Measurements from ENCODE around the gene DMC1. TPM values are rescaled to one million over a fixed set of nuclear protein-coding genes. Genes with fewer than 3 reads are reported as not detected.
"Not testable (repeated sequence)": the region's sequence is repeated elsewhere in the genome, so short reads cannot be mapped to it uniquely, and the experiment has no call there.

DMC1 gene
- total RNA-seq, 1 donor from 2014 or later, result 0.60 TPM

- DNase-seq (ENCODE audit: low read depth in 2 of 2), result not testable (repeated sequence)
Measured at GRCh38 chr22:38470179-38470578, 99.8 kb downstream of the DMC1 start.

GRCh38 chr22:38469306-38469781 lies 100.6 kb downstream of the DMC1 start:
- DNase-seq (ENCODE audit: low read depth in 2 of 2), result no peak

Other genes starting within 250 kb of the DMC1 start
- under 0.01 TPM in 1 of 2 replicates, not detected in the other for gene KCNJ4, start 115.0 kb downstream of the DMC1 start, total RNA-seq
- gene KDELR3, start 102.1 kb downstream of the DMC1 start, total RNA-seq, result 15.7 and 23.5 TPM in 2 replicates
- gene DDX17, start 63.9 kb downstream of the DMC1 start, total RNA-seq, result 267 and 371 TPM in 2 replicates
- gene FAM227A, start 86.2 kb upstream of the DMC1 start, total RNA-seq, result under 0.01 and 0.20 TPM in 2 replicates
- 15.7 TPM in 2 replicates for gene CBY1, start 86.5 kb upstream of the DMC1 start, total RNA-seq
- gene TOMM22, start 111.8 kb upstream of the DMC1 start, total RNA-seq, result 68.2 and 74.8 TPM in 2 replicates
- 60.4 and 75.6 TPM in 2 replicates for gene JOSD1, start 130.8 kb upstream of the DMC1 start, total RNA-seq
- gene GTPBP1, start 135.8 kb upstream of the DMC1 start, total RNA-seq, result 14.4 and 18.1 TPM in 2 replicates
- gene SUN2, start 185.8 kb upstream of the DMC1 start, total RNA-seq, result 80.9 and 104 TPM in 2 replicates
- gene DNAL4, start 224.0 kb upstream of the DMC1 start, total RNA-seq, result 12.0 and 15.1 TPM in 2 replicates

Measured in lung microvascular endothelial cell (primary cell).